ENCODE results near the gene KLHL36. TPM values are rescaled to one million over a fixed set of nuclear protein-coding genes. Genes with fewer than 3 reads are reported as not detected.

KLHL36 gene
- total RNA-seq, 1 experiment from 2014 or later, result 79.0 TPM

DNA sequence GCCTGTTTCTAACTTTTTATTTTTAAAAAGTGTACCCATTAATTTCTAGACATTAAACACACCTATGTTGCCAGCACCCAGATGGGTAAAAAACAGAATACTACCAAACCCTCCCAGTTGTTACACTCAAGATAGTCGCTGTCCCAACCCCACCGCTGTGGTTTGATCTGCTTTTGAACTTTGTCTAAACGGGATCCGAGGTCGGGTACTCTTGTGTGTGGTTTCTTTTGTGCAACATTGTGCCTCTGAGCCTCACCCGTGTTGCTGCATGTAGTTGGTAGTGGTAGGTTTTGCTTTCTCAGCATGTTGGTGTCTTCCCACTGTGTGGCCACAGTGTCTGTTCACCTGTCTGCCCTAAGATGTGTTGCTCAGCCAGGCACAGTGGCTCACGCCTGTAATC is 4.3 kb downstream of the KLHL36 start:
- Histone ChIP-seq H3K4me1 (ENCODE audit: control insufficient read depth in 1 of 2, insufficient read depth in 2 of 2, low read length in 2 of 2) (peaks cover 6 to 14% of the 10 kb centered on the region in 2 experiments; a peak in 3 of 4 replicates), H3K4me2 (ENCODE audit: low read length) (no peak overlapping the region), H3K27ac (ENCODE audit: low read depth, low read length) (no peak overlapping the region), H3K36me3 (ENCODE audit: control insufficient read depth in 1 of 2, insufficient read depth in 2 of 2, low read length in 2 of 2) (peaks cover 12 to 15% of the 10 kb centered on the region in 2 experiments; a peak in 3 of 4 replicates), H3K27me3 (ENCODE audit: insufficient read depth, low read length) (no peaks in the 10 kb centered on the region), H3K9me3 (ENCODE audit: control insufficient read depth in 1 of 2, insufficient read depth in 1 of 2, low read depth in 1 of 2, low read length in 2 of 2) (no peaks in the 10 kb centered on the region), H2AFZ (ENCODE audit: low read depth, low read length, poor library complexity, severe bottlenecking) (no peak overlapping the region), H3K9ac (ENCODE audit: low read length) (no peak overlapping the region), H4K20me1 (ENCODE audit: insufficient read depth) (no peaks in the 10 kb centered on the region), H3K9me2 (ENCODE audit: insufficient read depth) (no peaks in the 10 kb centered on the region), H3K4me3 (replicated peaks in 1 of 2; ENCODE audit: low read depth in 1 of 2, low read length in 2 of 2) (no peak overlapping the region), H3K79me2 (ENCODE audit: insufficient read depth, low read length) (peaks cover 15% of the 10 kb centered on the region)
- BruUV-seq (replicated peaks), result no TSS peak
- TF ChIP-seq, protein P1, sequence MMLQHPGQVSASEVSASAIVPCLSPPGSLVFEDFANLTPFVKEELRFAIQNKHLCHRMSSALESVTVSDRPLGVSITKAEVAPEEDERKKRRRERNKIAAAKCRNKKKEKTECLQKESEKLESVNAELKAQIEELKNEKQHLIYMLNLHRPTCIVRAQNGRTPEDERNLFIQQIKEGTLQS (IDR thresholded peaks at IDR 0.05), result no peak
- TF ChIP-seq CTCF (IDR thresholded peaks at IDR 0.05 in 2 of 3, conservative IDR thresholded peaks at IDR 0.05 in 1 of 3; ENCODE audit: borderline replicate concordance in 1 of 3, insufficient read depth in 1 of 3, low read depth in 2 of 3, low read length in 2 of 3), result no peak
- TF ChIP-seq FOSL1 (IDR thresholded peaks at IDR 0.05; ENCODE audit: low read depth), result no peak
- intact Hi-C loops (cut with micrococcal nuclease), result no loop called here
- ChIA-PET RAD21 (ENCODE audit: low non-redundant PET in 1 of 2, low total read pairs in 2 of 2, uncharacterized antibody in 2 of 2, unreplicated experiment in 2 of 2) (no interaction called here), POLR2A (interaction anchor here (0.9 kb wide), 1 partner anchor 11 kb away, joined by 3 read pairs; no protein-coding TSS in a partner anchor), CTCF (interaction anchor here (1.2 to 1.4 kb wide), 2 partner anchors 19 to 20 kb away, joined by 3 to 6 read pairs; no protein-coding TSS in a partner anchor)
- DNase-seq (ENCODE audit: low read depth, low spot score), result no peak
- no peak for ATAC-seq

DNA sequence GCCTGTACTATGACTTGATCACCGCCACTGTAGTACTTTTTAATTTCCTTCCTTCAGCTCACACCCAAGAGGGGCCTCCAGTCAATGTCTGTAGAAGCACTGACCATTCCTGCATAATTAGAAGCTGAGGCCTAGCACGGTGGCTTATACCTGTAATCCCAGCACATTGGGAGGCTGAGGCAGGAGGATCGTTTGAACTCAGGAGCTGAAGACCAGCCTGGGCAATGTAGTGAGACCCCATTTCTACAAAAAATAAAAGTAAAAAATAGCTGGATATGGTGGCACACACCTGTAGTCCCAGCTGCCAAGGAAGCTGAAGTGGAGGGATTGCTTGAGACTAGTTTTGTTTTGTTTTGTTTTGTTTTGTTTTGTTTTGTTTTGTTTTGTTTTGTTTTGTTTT is 5.9 kb downstream of the KLHL36 start:
- no peak for DNase-seq (ENCODE audit: low read depth, low spot score)
- intact Hi-C loops (cut with micrococcal nuclease), result no loop called here
- ChIA-PET CTCF (interaction anchor here (1.4 kb wide), 1 partner anchor 18 kb away, joined by 3 read pairs; no protein-coding TSS in a partner anchor), POLR2A (no interaction called here), RAD21 (ENCODE audit: low non-redundant PET in 1 of 2, low total read pairs in 2 of 2, uncharacterized antibody in 2 of 2, unreplicated experiment in 2 of 2) (no interaction called here)
- Histone ChIP-seq H3K9me3 (ENCODE audit: control insufficient read depth in 1 of 2, insufficient read depth in 1 of 2, low read depth in 1 of 2, low read length in 2 of 2) (no peaks in the 10 kb centered on the region), H3K4me3 (replicated peaks in 1 of 2; ENCODE audit: low read depth in 1 of 2, low read length in 2 of 2) (no peak overlapping the region), H3K4me2 (ENCODE audit: low read length) (no peak overlapping the region), H2AFZ (ENCODE audit: low read depth, low read length, poor library complexity, severe bottlenecking) (no peak overlapping the region), H3K27me3 (ENCODE audit: insufficient read depth, low read length) (no peaks in the 10 kb centered on the region), H3K36me3 (ENCODE audit: control insufficient read depth in 1 of 2, insufficient read depth in 2 of 2, low read length in 2 of 2) (peaks cover 25 to 28% of the 10 kb centered on the region in 2 experiments; a peak in 3 of 4 replicates), H3K79me2 (ENCODE audit: insufficient read depth, low read length) (peaks cover 10% of the 10 kb centered on the region), H3K4me1 (ENCODE audit: control insufficient read depth in 1 of 2, insufficient read depth in 2 of 2, low read length in 2 of 2) (peaks cover 3 to 4% of the 10 kb centered on the region in 2 experiments; a peak in 3 of 4 replicates), H3K9ac (ENCODE audit: low read length) (no peak overlapping the region), H4K20me1 (ENCODE audit: insufficient read depth) (no peaks in the 10 kb centered on the region), H3K9me2 (ENCODE audit: insufficient read depth) (no peaks in the 10 kb centered on the region), H3K27ac (ENCODE audit: low read depth, low read length) (no peak overlapping the region)
- BruUV-seq (replicated peaks), result no TSS peak
- ATAC-seq, result no peak
- no peak for TF ChIP-seq RAD21 (IDR thresholded peaks at IDR 0.05; ENCODE audit: low read depth)
- TF ChIP-seq FOSL1 (IDR thresholded peaks at IDR 0.05; ENCODE audit: low read depth), result no peak
- TF ChIP-seq POLR2A (IDR thresholded peaks at IDR 0.05; ENCODE audit: borderline replicate concordance, extremely low read depth, insufficient read depth, insufficient read length), result no peak
- no peak for TF ChIP-seq POLR2AphosphoS5 (IDR thresholded peaks at IDR 0.05; ENCODE audit: low read depth, low read length)
- no peak for TF ChIP-seq JUND (IDR thresholded peaks at IDR 0.05)
- no peak for TF ChIP-seq MAX (IDR thresholded peaks at IDR 0.05)
- no peak for TF ChIP-seq ZBTB33 (IDR thresholded peaks at IDR 0.05; ENCODE audit: extremely low read depth, insufficient replicate concordance, low read length)
- TF ChIP-seq, protein P1 (IDR thresholded peaks at IDR 0.05), result no peak
- TF ChIP-seq, protein P2, sequence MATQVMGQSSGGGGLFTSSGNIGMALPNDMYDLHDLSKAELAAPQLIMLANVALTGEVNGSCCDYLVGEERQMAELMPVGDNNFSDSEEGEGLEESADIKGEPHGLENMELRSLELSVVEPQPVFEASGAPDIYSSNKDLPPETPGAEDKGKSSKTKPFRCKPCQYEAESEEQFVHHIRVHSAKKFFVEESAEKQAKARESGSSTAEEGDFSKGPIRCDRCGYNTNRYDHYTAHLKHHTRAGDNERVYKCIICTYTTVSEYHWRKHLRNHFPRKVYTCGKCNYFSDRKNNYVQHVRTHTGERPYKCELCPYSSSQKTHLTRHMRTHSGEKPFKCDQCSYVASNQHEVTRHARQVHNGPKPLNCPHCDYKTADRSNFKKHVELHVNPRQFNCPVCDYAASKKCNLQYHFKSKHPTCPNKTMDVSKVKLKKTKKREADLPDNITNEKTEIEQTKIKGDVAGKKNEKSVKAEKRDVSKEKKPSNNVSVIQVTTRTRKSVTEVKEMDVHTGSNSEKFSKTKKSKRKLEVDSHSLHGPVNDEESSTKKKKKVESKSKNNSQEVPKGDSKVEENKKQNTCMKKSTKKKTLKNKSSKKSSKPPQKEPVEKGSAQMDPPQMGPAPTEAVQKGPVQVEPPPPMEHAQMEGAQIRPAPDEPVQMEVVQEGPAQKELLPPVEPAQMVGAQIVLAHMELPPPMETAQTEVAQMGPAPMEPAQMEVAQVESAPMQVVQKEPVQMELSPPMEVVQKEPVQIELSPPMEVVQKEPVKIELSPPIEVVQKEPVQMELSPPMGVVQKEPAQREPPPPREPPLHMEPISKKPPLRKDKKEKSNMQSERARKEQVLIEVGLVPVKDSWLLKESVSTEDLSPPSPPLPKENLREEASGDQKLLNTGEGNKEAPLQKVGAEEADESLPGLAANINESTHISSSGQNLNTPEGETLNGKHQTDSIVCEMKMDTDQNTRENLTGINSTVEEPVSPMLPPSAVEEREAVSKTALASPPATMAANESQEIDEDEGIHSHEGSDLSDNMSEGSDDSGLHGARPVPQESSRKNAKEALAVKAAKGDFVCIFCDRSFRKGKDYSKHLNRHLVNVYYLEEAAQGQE (IDR thresholded peaks at IDR 0.05; ENCODE audit: low read depth), result no peak
